GM23338 (cell line): ENCODE data around the gene DPH2.

ENCODE experiments used
- CREB1 ChIP-seq: fragments of 250-450 bp; sonication (Bioruptor Pico); IDR thresholded peaks from 2 replicates; pipeline ENCODE4 v1.5.0; 2020; ENCODE audit warnings: low read depth, mild to moderate bottlenecking, moderate library complexity
- EZH2 ChIP-seq: fragments of 200-600 bp; sonication (generic); IDR thresholded peaks from one replicate; pipeline ENCODE4 v1.8.0; 2017; ENCODE audit warnings: antibody characterized with exemption, mild to moderate bottlenecking, low read depth; ENCODE audit not compliant: unreplicated experiment
- EZH2phosphoT487 ChIP-seq: fragments of 200-600 bp; sonication (generic); IDR thresholded peaks from one replicate; pipeline ENCODE4 v1.8.1; 2018; ENCODE audit warnings: antibody characterized with exemption; ENCODE audit not compliant: unreplicated experiment
- JUNB ChIP-seq: IDR thresholded peaks from one replicate; pipeline ENCODE4 v1.6.1; 2016; ENCODE audit warnings: antibody characterized with exemption; ENCODE audit not compliant: unreplicated experiment
- POLR2AphosphoS5 ChIP-seq: IDR thresholded peaks from 2 replicates; pipeline ENCODE4 v1.6.1; 2016; ENCODE audit warnings: antibody characterized with exemption, low read depth
- REST ChIP-seq: IDR thresholded peaks from one replicate; pipeline ENCODE4 v1.6.1; 2018; ENCODE audit warnings: antibody characterized with exemption; ENCODE audit not compliant: unreplicated experiment
- TF ChIP-seq, protein P1 (sequence below), 2 experiments: fragments of 200-600 bp in 1 of 2; sonication (generic) in 1 of 2; conservative IDR thresholded peaks; 2 replicates each; pipeline versions ENCODE4 v1.5.1 to v1.6.1; 2016 to 2017; ENCODE audit warnings: antibody characterized with exemption in 2 of 2, low read depth in 2 of 2, mild to moderate bottlenecking in 2 of 2, moderate library complexity in 1 of 2
- TF ChIP-seq, protein P2 (sequence below): IDR thresholded peaks from 2 replicates; pipeline ENCODE4 v1.6.1; 2016; ENCODE audit warnings: antibody characterized with exemption

GRCh38 chr1:43970502-43970901, 692 bp downstream of the DPH2 start:
- TF ChIP-seq, protein P1, sequence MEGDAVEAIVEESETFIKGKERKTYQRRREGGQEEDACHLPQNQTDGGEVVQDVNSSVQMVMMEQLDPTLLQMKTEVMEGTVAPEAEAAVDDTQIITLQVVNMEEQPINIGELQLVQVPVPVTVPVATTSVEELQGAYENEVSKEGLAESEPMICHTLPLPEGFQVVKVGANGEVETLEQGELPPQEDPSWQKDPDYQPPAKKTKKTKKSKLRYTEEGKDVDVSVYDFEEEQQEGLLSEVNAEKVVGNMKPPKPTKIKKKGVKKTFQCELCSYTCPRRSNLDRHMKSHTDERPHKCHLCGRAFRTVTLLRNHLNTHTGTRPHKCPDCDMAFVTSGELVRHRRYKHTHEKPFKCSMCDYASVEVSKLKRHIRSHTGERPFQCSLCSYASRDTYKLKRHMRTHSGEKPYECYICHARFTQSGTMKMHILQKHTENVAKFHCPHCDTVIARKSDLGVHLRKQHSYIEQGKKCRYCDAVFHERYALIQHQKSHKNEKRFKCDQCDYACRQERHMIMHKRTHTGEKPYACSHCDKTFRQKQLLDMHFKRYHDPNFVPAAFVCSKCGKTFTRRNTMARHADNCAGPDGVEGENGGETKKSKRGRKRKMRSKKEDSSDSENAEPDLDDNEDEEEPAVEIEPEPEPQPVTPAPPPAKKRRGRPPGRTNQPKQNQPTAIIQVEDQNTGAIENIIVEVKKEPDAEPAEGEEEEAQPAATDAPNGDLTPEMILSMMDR (conservative IDR thresholded peaks at IDR 0.05; ENCODE audit: low read depth in 2 of 2): no peak
- no peak for TF ChIP-seq EZH2phosphoT487
- no peak for TF ChIP-seq EZH2
- TF ChIP-seq POLR2AphosphoS5: no peak
- TF ChIP-seq REST: no peak
- TF ChIP-seq, protein P2, sequence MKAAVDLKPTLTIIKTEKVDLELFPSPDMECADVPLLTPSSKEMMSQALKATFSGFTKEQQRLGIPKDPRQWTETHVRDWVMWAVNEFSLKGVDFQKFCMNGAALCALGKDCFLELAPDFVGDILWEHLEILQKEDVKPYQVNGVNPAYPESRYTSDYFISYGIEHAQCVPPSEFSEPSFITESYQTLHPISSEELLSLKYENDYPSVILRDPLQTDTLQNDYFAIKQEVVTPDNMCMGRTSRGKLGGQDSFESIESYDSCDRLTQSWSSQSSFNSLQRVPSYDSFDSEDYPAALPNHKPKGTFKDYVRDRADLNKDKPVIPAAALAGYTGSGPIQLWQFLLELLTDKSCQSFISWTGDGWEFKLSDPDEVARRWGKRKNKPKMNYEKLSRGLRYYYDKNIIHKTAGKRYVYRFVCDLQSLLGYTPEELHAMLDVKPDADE: no peak
- no peak for TF ChIP-seq CREB1 (CRISPR knock-in tag)
- no peak for TF ChIP-seq JUNB
